SHP77 treated with DMSO at 0.1 percent for 48 hours (cell line): ENCODE results near the gene P4HA1.
"Not testable (repeated sequence)": the region's sequence is repeated elsewhere in the genome, so short reads cannot be mapped to it uniquely, and the experiment has no call there.

Experiments
- DNase-seq: peaks from one replicate; lab custom pipeline; 2025; lab: John Stamatoyannopoulos, UW

Gene P4HA1

GRCh38 chr10:73042130-73042529, 54.5 kb downstream of the P4HA1 start:
- no peak for DNase-seq

- DNase-seq, result no peak
These were observed 57.0 kb downstream of the P4HA1 start for GRCh38 chr10:73039635-73040034.

GRCh38 chr10:73036285-73036684, 60.4 kb downstream of the P4HA1 start:
- not testable (repeated sequence) for DNase-seq

GRCh38 chr10:73032536-73032935, 64.1 kb downstream of the P4HA1 start:
- DNase-seq, result no peak

GRCh38 chr10:73026623-73027022, 70.0 kb downstream of the P4HA1 start:
- DNase-seq, result not testable (repeated sequence)

- DNase-seq, result not testable (repeated sequence)
These were observed 73.1 kb downstream of the P4HA1 start for GRCh38 chr10:73023455-73024070.

GRCh38 chr10:73022961-73023360, 73.7 kb downstream of the P4HA1 start:
- DNase-seq, result not testable (repeated sequence)

GRCh38 chr10:73021538-73022164, 75.0 kb downstream of the P4HA1 start:
- DNase-seq, result not testable (repeated sequence)

- DNase-seq, result no peak
These were observed 75.6 kb downstream of the P4HA1 start for GRCh38 chr10:73021050-73021449.

- no peak for DNase-seq
These were observed 77.6 kb downstream of the P4HA1 start for GRCh38 chr10:73019100-73019499.

- DNase-seq, result no peak
These were observed 78.0 kb downstream of the P4HA1 start for GRCh38 chr10:73018632-73019031.

GRCh38 chr10:73017955-73018480, 78.6 kb downstream of the P4HA1 start:
- no peak for DNase-seq

- no peak for DNase-seq
These were observed 80.9 kb downstream of the P4HA1 start for GRCh38 chr10:73015779-73016178.

- no peak for DNase-seq
These were observed 92.8 kb downstream of the P4HA1 start for GRCh38 chr10:73003822-73004221.

GRCh38 chr10:73000973-73001372, 95.7 kb downstream of the P4HA1 start:
- no peak for DNase-seq

- DNase-seq, result no peak
These were observed 99.6 kb downstream of the P4HA1 start for GRCh38 chr10:72997099-72997498.

- not testable (repeated sequence) for DNase-seq
These were observed 101.2 kb downstream of the P4HA1 start for GRCh38 chr10:72995459-72995858.

- not testable (repeated sequence) for DNase-seq
These were observed 106.9 kb downstream of the P4HA1 start for GRCh38 chr10:72989771-72990170.

- not testable (repeated sequence) for DNase-seq
These were observed 112.0 kb downstream of the P4HA1 start for GRCh38 chr10:72984618-72985017.

GRCh38 chr10:72981882-72982529, 114.7 kb downstream of the P4HA1 start:
- no peak for DNase-seq

GRCh38 chr10:72981028-72981881, 115.4 kb downstream of the P4HA1 start:
- DNase-seq, result no peak

- DNase-seq, result no peak
These were observed 116.3 kb downstream of the P4HA1 start for GRCh38 chr10:72980348-72980747.
